HEK293 (cell line): Measurements from ENCODE around the gene CYP11A1.

Experiments used
- CTCF ChIA-PET: fragments of 350-600 bp; formaldehyde crosslinking; extraction: SDS; loops from one replicate; lab custom pipeline; 2021; ENCODE audit warnings: antibody characterized with exemption; lab: Yijun Ruan, JAX
- POLR2A ChIA-PET: fragments of 300-600 bp; formaldehyde crosslinking; extraction: SDS; loops from one replicate; lab custom pipeline; 2020; ENCODE audit warnings: antibody characterized with exemption, inconsistent platforms; lab: Yijun Ruan, JAX
- H3K27ac ChIP-seq: fragments of 200-500 bp; sonication (Bioruptor generic); 2 replicates; pipeline ENCODE4 v1.5.1; 2014; ENCODE audit warnings: low read depth, low read length, control low read depth, inconsistent platforms; ENCODE audit errors: extremely low read depth
- H3K36me3 ChIP-seq, 2 experiments: fragments of 200-500 bp in 1 of 2; sonication (Bioruptor generic) in 1 of 2; 1 replicate in 1 of 2; 2 replicates in 1 of 2; pipeline ENCODE4 v1.5.1; 2014 to 2017; ENCODE audit warnings: inconsistent platforms in 2 of 2, low read length in 2 of 2; ENCODE audit not compliant: control insufficient read depth in 2 of 2, insufficient read depth in 1 of 2
- H3K4me1 ChIP-seq: fragments of 200-500 bp; sonication (Bioruptor generic); 2 replicates; pipeline ENCODE4 v1.5.1; 2014; ENCODE audit warnings: mild to moderate bottlenecking, low read length, inconsistent platforms; ENCODE audit not compliant: control insufficient read depth, insufficient read depth
- H3K4me3 ChIP-seq: 2 replicates; pipeline ENCODE4 v1.5.1; 2011; ENCODE audit warnings: low read depth, mild to moderate bottlenecking, control low read depth, low read length, moderate library complexity
- H3K9me3 ChIP-seq: fragments of 200-500 bp; sonication (Bioruptor generic); 2 replicates; pipeline ENCODE4 v1.5.1; 2014; ENCODE audit warnings: low read depth, low read length, inconsistent platforms; ENCODE audit not compliant: control insufficient read depth, insufficient read depth
- GLI2 ChIP-seq: fragments of 450-650 bp; formaldehyde crosslinking; IDR thresholded peaks from 2 replicates; pipeline ENCODE4; 2017; ENCODE audit warnings: missing biosample characterization, missing genetic modification characterization, low read depth, borderline replicate concordance
- HIC1 ChIP-seq: fragments of 450-650 bp; formaldehyde crosslinking; IDR thresholded peaks from 2 replicates; pipeline ENCODE4 v1.5.1; 2016; ENCODE audit warnings: missing biosample characterization, missing genetic modification characterization
- KLF10 ChIP-seq: fragments of 450-650 bp; IDR thresholded peaks from 2 replicates; pipeline ENCODE4 v1.5.1; 2018; ENCODE audit warnings: missing biosample characterization, mild to moderate bottlenecking, missing genetic modification characterization
- PRDM1 ChIP-seq: fragments of 450-650 bp; formaldehyde crosslinking; IDR thresholded peaks from 2 replicates; pipeline ENCODE4; 2016; ENCODE audit warnings: missing biosample characterization, missing genetic modification characterization
- PRDM10 ChIP-seq: fragments of 450-650 bp; formaldehyde crosslinking; IDR thresholded peaks from 2 replicates; pipeline ENCODE4 v1.5.1; 2016; ENCODE audit warnings: missing biosample characterization, missing genetic modification characterization
- SETDB1 ChIP-seq: IDR thresholded peaks from one replicate; pipeline ENCODE4 v1.6.1; 2017; ENCODE audit warnings: mild to moderate bottlenecking, low read length, moderate library complexity, mixed read lengths; ENCODE audit not compliant: insufficient read length
- SP7 ChIP-seq: fragments of 450-650 bp; formaldehyde crosslinking; IDR thresholded peaks from 2 replicates; pipeline ENCODE4 v1.5.1; 2016; ENCODE audit warnings: missing biosample characterization, missing genetic modification characterization
- ZBTB21 ChIP-seq: fragments of 450-650 bp; formaldehyde crosslinking; IDR thresholded peaks from 2 replicates; pipeline ENCODE4 v1.5.1; 2017; ENCODE audit warnings: missing biosample characterization, missing genetic modification characterization
- ZBTB48 ChIP-seq: fragments of 450-650 bp; formaldehyde crosslinking; IDR thresholded peaks from 2 replicates; pipeline ENCODE4 v1.5.1; 2016; ENCODE audit warnings: missing biosample characterization, missing genetic modification characterization
- ZFP37 ChIP-seq: fragments of 450-650 bp; formaldehyde crosslinking; IDR thresholded peaks from 2 replicates; pipeline ENCODE4 v1.5.1; 2016; ENCODE audit warnings: missing biosample characterization, missing genetic modification characterization
- ZNF114 ChIP-seq: fragments of 450-650 bp; formaldehyde crosslinking; IDR thresholded peaks from 2 replicates; pipeline ENCODE4 v1.5.0; 2017; ENCODE audit warnings: missing biosample characterization, missing genetic modification characterization
- ZNF248 ChIP-seq: fragments of 450-650 bp; formaldehyde crosslinking; IDR thresholded peaks from 2 replicates; pipeline ENCODE4 v1.5.1; 2017; ENCODE audit warnings: missing biosample characterization, missing genetic modification characterization
- ZNF366 ChIP-seq: fragments of 450-650 bp; formaldehyde crosslinking; conservative IDR thresholded peaks from 2 replicates; pipeline ENCODE4 v1.5.1; 2016; ENCODE audit warnings: missing biosample characterization, missing genetic modification characterization
- ZNF394 ChIP-seq: fragments of 450-650 bp; formaldehyde crosslinking; IDR thresholded peaks from 2 replicates; pipeline ENCODE4 v1.5.1; 2016; ENCODE audit warnings: missing biosample characterization, missing genetic modification characterization, mild to moderate bottlenecking, moderate library complexity, borderline replicate concordance
- ZNF48 ChIP-seq: fragments of 450-650 bp; formaldehyde crosslinking; IDR thresholded peaks from 2 replicates; pipeline ENCODE4 v1.5.1; 2016; ENCODE audit warnings: missing biosample characterization, missing genetic modification characterization
- ZNF518A ChIP-seq: fragments of 450-650 bp; formaldehyde crosslinking; conservative IDR thresholded peaks from 2 replicates; pipeline ENCODE4 v1.5.1; 2016; ENCODE audit warnings: low read depth, missing biosample characterization, missing genetic modification characterization
- ZNF623 ChIP-seq: fragments of 450-650 bp; formaldehyde crosslinking; IDR thresholded peaks from 2 replicates; pipeline ENCODE4 v1.5.1; 2016; ENCODE audit warnings: missing biosample characterization, missing genetic modification characterization

CYP11A1 gene

GRCh38 chr15:74399100-74399499, 31.7 kb upstream of the CYP11A1 start:
- Histone ChIP-seq H3K36me3 (no peaks in the 10 kb centered on the region), H3K9me3 (no peaks in the 10 kb centered on the region), H3K4me1 (no peaks in the 10 kb centered on the region), H3K4me3 (no peak overlapping the region), H3K27ac (no peak overlapping the region)
- CTCF ChIA-PET = interaction anchor here (0.6 to 1.8 kb wide), 4 partner anchors 10 to 39 kb away, joined by 3 to 7 read pairs (median 4); no protein-coding TSS in a partner anchor
- POLR2A ChIA-PET = interaction anchor here (0.6 kb wide), 1 partner anchor 587 kb away, joined by 3 read pairs; no protein-coding TSS in a partner anchor
- TF ChIP-seq ZNF366 (tag by site-specific recombination) (no peak), HIC1 (tag by site-specific recombination) (no peak), ZNF248 (tag by site-specific recombination) (no peak), ZNF623 (tag by site-specific recombination) (peak; percentile 23; the same call in 1 of the 2 replicates), GLI2 (tag by site-specific recombination) (no peak), PRDM1 (tag by site-specific recombination) (no peak), ZBTB21 (tag by site-specific recombination) (no peak), ZBTB48 (tag by site-specific recombination) (no peak), SP7 (tag by site-specific recombination) (no peak), KLF10 (tag by site-specific recombination) (no peak), ZNF518A (tag by site-specific recombination) (peak; percentile 36; the same call in 1 of the 2 replicates), SETDB1 (no peak), ZNF48 (tag by site-specific recombination) (no peak), PRDM10 (tag by site-specific recombination) (no peak), ZNF114 (tag by site-specific recombination) (no peak), ZNF394 (peak; percentile 21; the same call in 1 of the 2 replicates), ZFP37 (tag by site-specific recombination) (no peak)
